Measurements from ENCODE around the gene RCC1. TPM values are rescaled to one million over a fixed set of nuclear protein-coding genes. Genes with fewer than 3 reads are reported as not detected.

RCC1 gene
- total and polyA plus RNA-seq, 3 donors from 2014 or later: 25.9 to 96.9 (median 43.2) TPM

- TF ChIP-seq CTCF (IDR thresholded peaks at IDR 0.05) (no peak), POLR2A (IDR thresholded peaks at IDR 0.05) (no peak)
- Histone ChIP-seq H3K9me3 (no peaks in the 10 kb centered on the region), H3K4me3 (no peak overlapping the region), H3K36me3 (ENCODE audit: low read depth, missing control alignments) (no peaks in the 10 kb centered on the region), H3K4me1 (no peaks in the 10 kb centered on the region), H3K27ac (no peak overlapping the region), H3K27me3 (no peaks in the 10 kb centered on the region)
- intact Hi-C loops (cut with DNase I; ENCODE audit: low total_unique reads): no loop called here
- 89 to 97% methylated on average over 3 of the region's 3 CpGs for WGBS, 2 donors
- no peak for DNase-seq
These were observed 55.0 kb downstream of the RCC1 start for GRCh38 chr1:28560886-28561285.

- DNase-seq: no peak
- Histone ChIP-seq H3K36me3 (ENCODE audit: low read depth, missing control alignments) (no peaks in the 10 kb centered on the region), H3K4me3 (no peak overlapping the region), H3K9me3 (no peaks in the 10 kb centered on the region), H3K27ac (no peak overlapping the region), H3K27me3 (no peaks in the 10 kb centered on the region), H3K4me1 (no peaks in the 10 kb centered on the region)
- TF ChIP-seq CTCF (IDR thresholded peaks at IDR 0.05) (no peak), POLR2A (IDR thresholded peaks at IDR 0.05) (no peak)
- intact Hi-C loops (cut with DNase I; ENCODE audit: low total_unique reads): no loop called here
These were observed 58.5 kb downstream of the RCC1 start for GRCh38 chr1:28564310-28564709.

DNA sequence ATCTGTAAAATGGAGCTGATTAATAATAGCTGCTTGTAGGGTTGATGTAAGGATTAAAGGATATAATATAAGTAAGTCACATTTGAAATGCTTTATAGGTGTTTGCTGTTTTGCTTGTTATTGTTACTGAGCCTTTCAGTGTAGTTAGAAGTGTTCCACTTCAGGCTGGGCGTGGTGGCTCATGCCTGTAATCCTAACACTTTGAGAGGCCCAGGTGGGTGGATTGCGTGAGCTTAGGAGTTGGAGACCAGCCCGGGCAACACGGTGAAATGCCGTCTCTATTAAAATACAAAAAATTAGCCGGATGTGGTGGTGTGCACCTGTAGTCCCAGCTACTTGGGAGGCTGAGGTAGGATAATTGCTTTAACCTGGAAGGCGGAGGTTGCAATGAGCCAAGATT, 59.2 kb downstream of the RCC1 start:
- intact Hi-C loops (cut with DNase I; ENCODE audit: low total_unique reads): no loop called here
- no peak for DNase-seq
- no peak overlapping the region for H3K4me3 ChIP-seq
- TF ChIP-seq CTCF (IDR thresholded peaks at IDR 0.05) (no peak), POLR2A (IDR thresholded peaks at IDR 0.05) (no peak)
- WGBS, 2 donors: 92 to 98% methylated on average over 7 of the region's 7 CpGs
- no peaks in the 10 kb centered on the region for H3K9me3 ChIP-seq
- H3K27ac ChIP-seq: no peak overlapping the region
- H3K36me3 ChIP-seq (ENCODE audit: low read depth, missing control alignments): no peaks in the 10 kb centered on the region
- H3K27me3 ChIP-seq: no peaks in the 10 kb centered on the region
- no peaks in the 10 kb centered on the region for H3K4me1 ChIP-seq

- Histone ChIP-seq H3K9me3 (no peaks in the 10 kb centered on the region), H3K27ac (no peak overlapping the region), H3K36me3 (ENCODE audit: low read depth, missing control alignments) (no peaks in the 10 kb centered on the region), H3K4me1 (no peaks in the 10 kb centered on the region), H3K27me3 (no peaks in the 10 kb centered on the region), H3K4me3 (no peak overlapping the region)
- 98% methylated on average over 6 of the region's 6 CpGs for WGBS, 2 donors
- DNase-seq: no peak
- no peak for TF ChIP-seq CTCF (IDR thresholded peaks at IDR 0.05)
- no peak for TF ChIP-seq POLR2A (IDR thresholded peaks at IDR 0.05)
- intact Hi-C loops (cut with DNase I; ENCODE audit: low total_unique reads): no loop called here
These were observed 59.9 kb downstream of the RCC1 start for GRCh38 chr1:28565726-28566125.

- no peaks in the 10 kb centered on the region for H3K36me3 ChIP-seq (ENCODE audit: low read depth, missing control alignments)
- 81 to 87% methylated on average over 2 of the region's 2 CpGs for WGBS, 2 donors
- no peak overlapping the region for H3K4me3 ChIP-seq
- H3K9me3 ChIP-seq: no peaks in the 10 kb centered on the region
- no peak overlapping the region for H3K27ac ChIP-seq
- H3K27me3 ChIP-seq: no peaks in the 10 kb centered on the region
- no peak for DNase-seq
- intact Hi-C loops (cut with DNase I; ENCODE audit: low total_unique reads): no loop called here
- H3K4me1 ChIP-seq: no peaks in the 10 kb centered on the region
- TF ChIP-seq CTCF (IDR thresholded peaks at IDR 0.05): no peak
- no peak for TF ChIP-seq POLR2A (IDR thresholded peaks at IDR 0.05)
These were observed 61.1 kb downstream of the RCC1 start for GRCh38 chr1:28566931-28567330.
